HEK293T (cell line): Measurements from ENCODE around the gene CCT3.
A peak's percentile ranks its signal among the peaks of the same experiment; 100 is the strongest.

ENCODE experiments used
- CTCF ChIA-PET: fragments of 350-600 bp; formaldehyde crosslinking; extraction: SDS; loops from one replicate; lab custom pipeline; 2021; ENCODE audit warnings: antibody characterized with exemption, inconsistent platforms; lab: Yijun Ruan, JAX
- POLR2A ChIA-PET: fragments of 350-600 bp; formaldehyde crosslinking; extraction: SDS; loops from one replicate; lab custom pipeline; 2020; ENCODE audit warnings: antibody characterized with exemption, inconsistent platforms; lab: Yijun Ruan, JAX
- DNase-seq: peaks from one replicate; pipeline ENCODE4 v3.0.0; 2012; ENCODE audit warnings: mixed read lengths; ENCODE audit errors: extremely low spot score
- ARNT ChIP-seq: fragments of 450-650 bp; IDR thresholded peaks from 2 replicates; pipeline ENCODE4 v1.6.1; 2017; ENCODE audit warnings: mild to moderate bottlenecking
- BHLHE40 ChIP-seq: fragments of 450-650 bp; IDR thresholded peaks from 2 replicates; pipeline ENCODE4 v1.6.1; 2016; ENCODE audit warnings: mild to moderate bottlenecking, moderate library complexity, borderline replicate concordance
- CTBP1 ChIP-seq: fragments of 450-650 bp; IDR thresholded peaks from 2 replicates; pipeline ENCODE4 v1.6.1; 2016; ENCODE audit warnings: borderline replicate concordance
- ELF4 ChIP-seq: fragments of 450-650 bp; IDR thresholded peaks from 2 replicates; pipeline ENCODE4 v1.6.1; 2017; ENCODE audit warnings: antibody characterized with exemption
- FOXA1 ChIP-seq: fragments of 450-650 bp; IDR thresholded peaks from 2 replicates; pipeline ENCODE4 v1.6.1; 2016; ENCODE audit warnings: mild to moderate bottlenecking
- FOXK2 ChIP-seq: fragments of 450-650 bp; IDR thresholded peaks from 2 replicates; pipeline ENCODE4 v1.6.1; 2016; ENCODE audit warnings: mild to moderate bottlenecking
- FOXM1 ChIP-seq: fragments of 450-650 bp; IDR thresholded peaks from 2 replicates; pipeline ENCODE4 v1.6.1; 2017; ENCODE audit warnings: mild to moderate bottlenecking, borderline replicate concordance
- HDGF ChIP-seq: fragments of 450-650 bp; IDR thresholded peaks from 2 replicates; pipeline ENCODE4 v1.6.1; 2017; ENCODE audit warnings: antibody characterized with exemption, borderline replicate concordance
- L3MBTL2 ChIP-seq: fragments of 450-650 bp; conservative IDR thresholded peaks from 2 replicates; pipeline ENCODE4 v1.6.1; 2016; ENCODE audit warnings: mild to moderate bottlenecking
- LEF1 ChIP-seq: fragments of 450-650 bp; IDR thresholded peaks from 2 replicates; pipeline ENCODE4 v1.6.1; 2017; ENCODE audit warnings: mild to moderate bottlenecking, borderline replicate concordance
- NFRKB ChIP-seq: fragments of 450-650 bp; IDR thresholded peaks from 2 replicates; pipeline ENCODE4 v1.6.1; 2016; ENCODE audit warnings: mild to moderate bottlenecking, moderate library complexity
- PKNOX1 ChIP-seq: fragments of 450-650 bp; IDR thresholded peaks from 2 replicates; pipeline ENCODE4 v1.6.1; 2016
- SP1 ChIP-seq: fragments of 450-650 bp; IDR thresholded peaks from 2 replicates; pipeline ENCODE4 v1.6.1; 2017
- SUZ12 ChIP-seq: fragments of 450-650 bp; IDR thresholded peaks from 2 replicates; pipeline ENCODE4 v1.6.1; 2016; ENCODE audit warnings: mild to moderate bottlenecking
- TARDBP ChIP-seq: fragments of 450-650 bp; IDR thresholded peaks from 2 replicates; pipeline ENCODE4 v1.6.1; 2016
- ZNF384 ChIP-seq: fragments of 450-650 bp; IDR thresholded peaks from 2 replicates; pipeline ENCODE4 v1.6.1; 2016

The CCT3 gene

GRCh38 chr1:156282479-156283222, 55.4 kb downstream of the CCT3 start, which contains the start of gene SMG5:
SMG5 (minus strand) TSS chr1:156282825; CDS start chr1:156282680, 145 bp downstream.
- CTCF ChIA-PET, result interaction anchor here (1.4 kb wide), 1 partner anchor 77 kb away, joined by 5 read pairs; no protein-coding TSS in a partner anchor
- TF ChIP-seq FOXM1 (no peak), L3MBTL2 (0 out of 2 replicates have a peak, but pooled peaks have one; percentile 35), FOXA1 (no peak), LEF1 (no peak), ARNT (no peak; the same call in 1 of the 2 replicates), HDGF (no peak), CTBP1 (no peak), ZNF384 (peak; percentile 64; the same call in 1 of the 2 replicates), NFRKB (peak; percentile 93), ELF4 (peak; percentile 82), SUZ12 (no peak), FOXK2 (no peak), PKNOX1 (no peak), TARDBP (no peak), SP1 (peak; percentile 83; the same call in 1 of the 2 replicates)
- POLR2A ChIA-PET, result interaction anchor here (0.6 to 5.7 kb wide), 29 partner anchors 9 to 219 kb away, joined by 3 to 71 read pairs (median 4); partner anchors contain the start of genes CCT3, GLMP, PMF1 and SLC25A44
- DNase-seq, result peak; percentile 100

GRCh38 chr1:156281693-156282478, 56.2 kb downstream of the CCT3 start:
- TF ChIP-seq NFRKB, result no peak
- no peak; the same call in 1 of the 2 replicates for TF ChIP-seq ELF4
- TF ChIP-seq HDGF, result no peak
- TF ChIP-seq CTBP1, result no peak
- TF ChIP-seq BHLHE40, result no peak
- TF ChIP-seq TARDBP, result no peak
- no peak; the same call in 1 of the 2 replicates for TF ChIP-seq L3MBTL2
- TF ChIP-seq SP1, result no peak
- TF ChIP-seq ARNT, result no peak
- TF ChIP-seq PKNOX1, result no peak
- TF ChIP-seq SUZ12, result no peak
- TF ChIP-seq ZNF384, result no peak
- no peak for TF ChIP-seq FOXA1
- CTCF ChIA-PET, result interaction anchor here (0.6 to 1.4 kb wide), 3 partner anchors 38 to 89 kb away, joined by 3 to 5 read pairs (median 3); no protein-coding TSS in a partner anchor
- POLR2A ChIA-PET, result interaction anchor here (0.6 to 5.7 kb wide), 25 partner anchors 10 to 177 kb away, joined by 3 to 71 read pairs (median 5); partner anchors contain the start of genes CCT3, GLMP, PMF1 and SLC25A44
- peak; percentile 48 for DNase-seq

GRCh38 chr1:156281281-156281680, 56.8 kb downstream of the CCT3 start:
- POLR2A ChIA-PET, result interaction anchor here (1.0 to 5.7 kb wide), 6 partner anchors 9 to 68 kb away, joined by 3 to 71 read pairs (median 8); partner anchors contain the start of genes CCT3, GLMP, PMF1 and TSACC
- peak; percentile 43 for DNase-seq
- CTCF ChIA-PET, result interaction anchor here (0.6 to 0.9 kb wide), 2 partner anchors 38 to 90 kb away, joined by 3 read pairs; no protein-coding TSS in a partner anchor
- no peak for TF ChIP-seq SP1
- no peak for TF ChIP-seq ELF4
- no peak for TF ChIP-seq PKNOX1
- TF ChIP-seq ZNF384, result no peak
- TF ChIP-seq BHLHE40, result no peak
- no peak for TF ChIP-seq HDGF
- TF ChIP-seq FOXA1, result no peak
- no peak for TF ChIP-seq CTBP1
- TF ChIP-seq TARDBP, result no peak
- no peak for TF ChIP-seq LEF1
- TF ChIP-seq NFRKB, result no peak
- no peak for TF ChIP-seq FOXK2
- TF ChIP-seq SUZ12, result no peak
- no peak for TF ChIP-seq L3MBTL2
- no peak for TF ChIP-seq ARNT
- no peak for TF ChIP-seq FOXM1

- ChIA-PET CTCF (interaction anchor here (1.0 kb wide), 1 partner anchor 8 kb away, joined by 3 read pairs; no protein-coding TSS in a partner anchor), POLR2A (interaction anchor here (1.0 to 2.6 kb wide), 4 partner anchors 8 to 67 kb away, joined by 3 to 7 read pairs (median 4); partner anchors contain the start of gene PMF1)
- no peak for TF ChIP-seq FOXM1
- no peak for TF ChIP-seq NFRKB
- no peak for TF ChIP-seq FOXA1
- no peak for TF ChIP-seq ARNT
- no peak for TF ChIP-seq ZNF384
- no peak for TF ChIP-seq ELF4
- TF ChIP-seq LEF1, result no peak
- TF ChIP-seq PKNOX1, result no peak
- TF ChIP-seq FOXK2, result no peak
- TF ChIP-seq HDGF, result no peak
- TF ChIP-seq SUZ12, result no peak
- TF ChIP-seq CTBP1, result no peak
- no peak for TF ChIP-seq BHLHE40
- TF ChIP-seq TARDBP, result no peak
- TF ChIP-seq L3MBTL2, result no peak
- TF ChIP-seq SP1, result no peak
- no peak for DNase-seq
Measured at GRCh38 chr1:156279837-156280236, 58.3 kb downstream of the CCT3 start.
